Glutamatergic neuron (in vitro differentiated cells): ENCODE results near the gene KDM6A. TPM values are rescaled to one million over a fixed set of nuclear protein-coding genes. Genes with fewer than 3 reads are reported as not detected.
"Not testable (repeated sequence)": the region's sequence is repeated elsewhere in the genome, so short reads cannot be mapped to it uniquely, and the experiment has no call there.

Source experiments
- DNase-seq: peaks from one replicate; pipeline ENCODE4 v3.0.0; 2022
- H3K27ac Mint-ChIP-seq: one replicate; pipeline ENCODE4 v1.8.0; 2020; ENCODE audit warnings: mild to moderate bottlenecking, mixed read lengths, inconsistent platforms; ENCODE audit not compliant: unreplicated experiment
- H3K27me3 Mint-ChIP-seq: one replicate; pipeline ENCODE4 v1.8.0; 2020; ENCODE audit warnings: mild to moderate bottlenecking, moderate library complexity, mixed read lengths, inconsistent platforms; ENCODE audit not compliant: unreplicated experiment
- H3K36me3 Mint-ChIP-seq: one replicate; pipeline ENCODE4 v1.8.0; 2020; ENCODE audit warnings: mild to moderate bottlenecking, mixed read lengths, inconsistent platforms; ENCODE audit not compliant: unreplicated experiment
- H3K4me1 Mint-ChIP-seq: one replicate; pipeline ENCODE4 v1.8.0; 2020; ENCODE audit warnings: mild to moderate bottlenecking, low read depth, mixed read lengths, inconsistent platforms; ENCODE audit not compliant: unreplicated experiment
- H3K4me3 Mint-ChIP-seq: one replicate; pipeline ENCODE4 v1.8.0; 2020; ENCODE audit warnings: mild to moderate bottlenecking, mixed read lengths, inconsistent platforms; ENCODE audit not compliant: unreplicated experiment
- H3K9me3 Mint-ChIP-seq: one replicate; pipeline ENCODE4 v1.8.0; 2020; ENCODE audit warnings: mild to moderate bottlenecking, moderate library complexity, mixed read lengths, inconsistent platforms; ENCODE audit not compliant: unreplicated experiment
- long read RNA-seq: library from polyadenylated mRNA; unstranded; transcript quantifications from one replicate; pipeline ENCODE4 v2.0.0, GENCODE V29; 2020; ENCODE audit not compliant: unreplicated experiment
- total RNA-seq: library from RNA; stranded (reverse); fragmentation: NEBNext Ultra II Directional; extraction: Animal tissue kit (Norgen Biotek cat#: 25700); gene quantifications from one replicate; pipeline ENCODE4 v1.2.1, GENCODE V29; 2021; ENCODE audit not compliant: unreplicated experiment
- TF ChIP-seq, protein P1 (sequence below): fragments of 200-600 bp; sonication (generic); IDR thresholded peaks from one replicate; pipeline ENCODE4 v1.5.0; 2021; ENCODE audit not compliant: partially characterized antibody, unreplicated experiment

Gene KDM6A
- total RNA-seq, result 26.5 TPM
- long read RNA-seq, partial matches to known transcripts, result 1 of 2 reads
- long read RNA-seq, other reads (novel, unspliced or antisense), result 1 of 2 reads

DNA sequence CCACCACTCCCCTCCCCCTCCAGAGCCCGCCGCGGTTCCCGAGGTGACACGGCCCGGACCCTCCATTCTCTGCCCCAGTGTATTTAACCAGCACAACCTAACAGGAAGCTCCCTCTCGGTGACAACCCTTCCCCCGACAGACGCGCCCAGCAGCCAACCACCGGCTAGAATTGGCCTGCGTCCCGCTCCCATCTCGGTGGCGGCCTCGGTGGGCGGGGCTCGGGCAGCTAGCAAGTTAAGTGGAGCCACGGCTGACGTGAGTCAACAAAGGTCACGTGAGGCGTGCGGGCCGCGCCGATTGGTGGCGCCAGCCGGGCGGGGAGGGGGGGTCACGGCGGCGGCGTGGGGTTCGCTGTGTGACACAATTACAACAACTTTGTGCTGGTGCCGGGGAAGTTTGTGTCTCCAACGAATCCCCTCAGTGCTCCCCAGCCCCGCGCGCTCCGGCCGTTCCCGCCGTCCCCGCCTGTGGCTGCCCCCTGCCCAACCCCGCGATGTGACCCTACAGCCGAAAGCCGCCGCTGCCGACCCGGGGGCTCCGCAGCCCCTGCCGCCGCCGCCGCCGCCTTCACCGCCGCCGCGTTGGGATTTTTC, at the start of gene KDM6A:
TSS of gene KDM6A (plus strand) at position 368 of the 594 bp plus-strand sequence. CDS start 364 bp downstream, outside the sequence.
- TF ChIP-seq, protein P1, sequence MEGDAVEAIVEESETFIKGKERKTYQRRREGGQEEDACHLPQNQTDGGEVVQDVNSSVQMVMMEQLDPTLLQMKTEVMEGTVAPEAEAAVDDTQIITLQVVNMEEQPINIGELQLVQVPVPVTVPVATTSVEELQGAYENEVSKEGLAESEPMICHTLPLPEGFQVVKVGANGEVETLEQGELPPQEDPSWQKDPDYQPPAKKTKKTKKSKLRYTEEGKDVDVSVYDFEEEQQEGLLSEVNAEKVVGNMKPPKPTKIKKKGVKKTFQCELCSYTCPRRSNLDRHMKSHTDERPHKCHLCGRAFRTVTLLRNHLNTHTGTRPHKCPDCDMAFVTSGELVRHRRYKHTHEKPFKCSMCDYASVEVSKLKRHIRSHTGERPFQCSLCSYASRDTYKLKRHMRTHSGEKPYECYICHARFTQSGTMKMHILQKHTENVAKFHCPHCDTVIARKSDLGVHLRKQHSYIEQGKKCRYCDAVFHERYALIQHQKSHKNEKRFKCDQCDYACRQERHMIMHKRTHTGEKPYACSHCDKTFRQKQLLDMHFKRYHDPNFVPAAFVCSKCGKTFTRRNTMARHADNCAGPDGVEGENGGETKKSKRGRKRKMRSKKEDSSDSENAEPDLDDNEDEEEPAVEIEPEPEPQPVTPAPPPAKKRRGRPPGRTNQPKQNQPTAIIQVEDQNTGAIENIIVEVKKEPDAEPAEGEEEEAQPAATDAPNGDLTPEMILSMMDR, result no peak
- Mint-ChIP-seq H3K4me1 (peaks cover 3% of the 10 kb centered on the region), H3K36me3 (no peaks in the 10 kb centered on the region), H3K9me3 (peaks cover 7% of the 10 kb centered on the region), H3K27ac (peak within 1 kb of the TSS; percentile 98), H3K27me3 (peaks cover 3% of the 10 kb centered on the region), H3K4me3 (peak within 1 kb of the TSS; percentile 92)
- peak; percentile 96 for DNase-seq

DNA sequence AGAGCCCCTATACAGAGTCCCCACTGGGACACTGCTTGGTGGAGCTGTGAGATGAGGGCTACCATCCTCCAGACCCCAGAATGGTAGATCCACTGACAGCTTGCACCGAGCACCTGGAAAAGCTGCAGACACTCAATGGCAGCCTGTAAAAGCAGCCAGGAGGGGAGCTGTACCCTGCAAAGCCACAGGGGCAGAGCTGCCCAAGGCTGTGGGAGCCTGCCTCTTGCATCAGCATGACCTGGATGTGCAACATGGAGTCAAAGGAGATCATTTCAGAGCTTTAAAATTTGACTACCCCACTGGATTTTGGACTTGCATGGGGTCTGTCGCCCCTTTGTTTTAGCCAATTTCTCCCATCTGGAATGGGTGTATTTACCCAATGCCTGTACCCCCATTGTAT, 49.8 kb upstream of the KDM6A start:
- DNase-seq, H3K36me3 Mint-ChIP-seq, H3K4me3 Mint-ChIP-seq, H3K27ac Mint-ChIP-seq, H3K4me1 Mint-ChIP-seq, H3K27me3 Mint-ChIP-seq, H3K9me3 Mint-ChIP-seq: not testable (repeated sequence)

DNA sequence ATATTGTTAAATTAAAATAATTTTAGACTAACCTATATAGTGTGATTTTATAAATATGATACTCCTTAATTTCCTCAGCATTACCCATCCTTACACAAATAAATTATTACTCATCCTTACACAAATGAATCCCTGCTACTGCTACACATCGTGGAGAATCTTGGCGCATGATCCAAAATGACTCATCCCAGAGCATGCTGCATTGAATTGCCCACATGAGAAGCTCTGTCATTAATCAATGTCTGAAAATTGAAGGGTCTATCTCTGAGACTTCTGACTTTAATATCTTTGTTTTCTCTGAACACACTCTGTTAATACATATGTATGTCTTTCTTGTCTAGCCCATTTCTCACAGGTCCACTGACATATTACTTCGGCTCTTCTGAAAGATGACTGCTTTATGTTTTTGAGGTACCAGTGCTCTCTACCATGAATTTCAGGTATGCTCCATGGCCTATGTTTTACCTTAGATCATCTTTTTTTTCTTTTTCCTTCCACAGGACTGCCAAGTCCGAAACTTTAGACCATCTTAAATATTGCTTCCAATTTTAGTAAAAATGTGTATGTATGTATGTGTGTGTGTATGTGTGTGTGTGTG, 44.9 kb upstream of the KDM6A start:
- H3K4me1 Mint-ChIP-seq, result no peaks in the 10 kb centered on the region
- no peak overlapping the region for H3K27ac Mint-ChIP-seq

DNA sequence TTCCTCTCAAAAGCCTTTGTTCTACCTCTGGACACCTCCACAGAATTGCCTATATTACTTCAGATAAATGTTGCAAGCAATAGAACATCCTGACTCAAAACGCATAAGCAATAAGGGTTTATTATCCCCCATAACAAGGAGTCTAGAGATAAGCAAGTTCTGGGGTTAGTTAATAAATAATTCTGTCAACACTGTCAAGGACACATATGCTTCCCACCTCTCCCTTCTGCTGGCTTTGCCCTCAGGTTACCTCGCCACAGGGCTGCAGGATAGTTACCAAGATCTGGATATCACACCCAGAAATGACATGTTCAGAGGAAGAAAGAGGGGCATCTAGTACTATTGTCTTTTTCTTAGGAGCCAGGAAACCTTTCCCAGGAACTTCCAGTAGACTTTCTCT, 43.2 kb upstream of the KDM6A start:
- TF ChIP-seq, protein P1, result no peak
- Mint-ChIP-seq H3K27me3 (no peaks in the 10 kb centered on the region), H3K27ac (no peak overlapping the region), H3K4me1 (no peaks in the 10 kb centered on the region), H3K9me3 (no peaks in the 10 kb centered on the region), H3K4me3 (no peak overlapping the region), H3K36me3 (no peaks in the 10 kb centered on the region)
- DNase-seq, result no peak

More for the DNA sequence above, 44.9 kb upstream of the KDM6A start:
- Mint-ChIP-seq H3K27me3 (no peaks in the 10 kb centered on the region), H3K36me3 (no peaks in the 10 kb centered on the region), H3K4me3 (no peak overlapping the region), H3K9me3 (no peaks in the 10 kb centered on the region)
- no peak for DNase-seq
- TF ChIP-seq, protein P1, result no peak

DNA sequence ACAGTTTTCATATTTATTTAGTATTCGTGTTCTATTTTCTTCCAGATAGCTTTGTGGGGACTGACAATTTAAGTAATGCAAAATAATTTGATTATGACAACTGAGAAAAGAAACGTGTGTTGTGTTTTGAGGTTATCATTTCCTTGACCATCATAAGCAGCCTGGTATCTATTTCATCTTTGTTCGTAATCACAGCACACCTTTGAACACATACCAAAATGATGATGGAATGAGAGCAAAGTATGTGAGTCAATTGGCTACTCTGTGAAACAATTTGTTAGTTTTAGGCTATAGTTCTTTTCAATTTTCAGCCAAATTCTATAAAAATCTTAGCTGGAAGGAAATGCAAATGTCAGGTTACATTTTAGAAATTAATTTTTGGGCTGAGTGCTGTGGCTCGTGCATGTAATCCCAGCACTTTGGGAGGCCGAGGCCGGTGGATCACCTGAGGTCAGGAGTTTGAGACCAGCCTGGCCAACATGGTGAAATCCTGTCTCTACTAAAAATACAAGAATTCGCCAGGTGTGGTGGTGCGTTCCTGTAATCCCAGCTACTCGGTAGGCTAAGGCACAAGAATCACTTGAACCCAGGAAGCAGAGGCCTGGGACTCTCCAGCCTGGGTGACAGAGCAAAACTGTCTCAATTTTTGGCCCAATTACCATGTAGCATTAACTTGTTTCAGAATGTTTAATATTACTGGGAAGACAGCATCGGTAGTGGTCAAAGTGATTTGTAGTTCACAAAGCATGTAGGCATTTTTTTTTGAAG, 30.3 kb upstream of the KDM6A start:
- Mint-ChIP-seq H3K36me3 (no peaks in the 10 kb centered on the region), H3K27ac (no peak overlapping the region), H3K4me3 (no peak overlapping the region), H3K9me3 (peaks cover under 1% of the 10 kb centered on the region), H3K27me3 (no peaks in the 10 kb centered on the region), H3K4me1 (no peaks in the 10 kb centered on the region)
- TF ChIP-seq, protein P1, result no peak
- no peak for DNase-seq
